NT2/D1 (cell line): ENCODE data around the gene AXIN1.

ENCODE experiments used
- SUZ12 ChIP-seq: IDR thresholded peaks from 2 replicates; pipeline ENCODE4 v1.6.1; 2011; ENCODE audit not compliant: insufficient read length, insufficient read depth; ENCODE audit errors: extremely low read depth
- YY1 ChIP-seq: IDR thresholded peaks from 2 replicates; pipeline ENCODE4 v1.6.1; 2011; ENCODE audit not compliant: insufficient read length, insufficient read depth
- ZNF274 ChIP-seq: IDR thresholded peaks from 2 replicates; pipeline ENCODE4 v1.6.1; 2011; ENCODE audit warnings: mild to moderate bottlenecking, low read depth, low read length

DNA sequence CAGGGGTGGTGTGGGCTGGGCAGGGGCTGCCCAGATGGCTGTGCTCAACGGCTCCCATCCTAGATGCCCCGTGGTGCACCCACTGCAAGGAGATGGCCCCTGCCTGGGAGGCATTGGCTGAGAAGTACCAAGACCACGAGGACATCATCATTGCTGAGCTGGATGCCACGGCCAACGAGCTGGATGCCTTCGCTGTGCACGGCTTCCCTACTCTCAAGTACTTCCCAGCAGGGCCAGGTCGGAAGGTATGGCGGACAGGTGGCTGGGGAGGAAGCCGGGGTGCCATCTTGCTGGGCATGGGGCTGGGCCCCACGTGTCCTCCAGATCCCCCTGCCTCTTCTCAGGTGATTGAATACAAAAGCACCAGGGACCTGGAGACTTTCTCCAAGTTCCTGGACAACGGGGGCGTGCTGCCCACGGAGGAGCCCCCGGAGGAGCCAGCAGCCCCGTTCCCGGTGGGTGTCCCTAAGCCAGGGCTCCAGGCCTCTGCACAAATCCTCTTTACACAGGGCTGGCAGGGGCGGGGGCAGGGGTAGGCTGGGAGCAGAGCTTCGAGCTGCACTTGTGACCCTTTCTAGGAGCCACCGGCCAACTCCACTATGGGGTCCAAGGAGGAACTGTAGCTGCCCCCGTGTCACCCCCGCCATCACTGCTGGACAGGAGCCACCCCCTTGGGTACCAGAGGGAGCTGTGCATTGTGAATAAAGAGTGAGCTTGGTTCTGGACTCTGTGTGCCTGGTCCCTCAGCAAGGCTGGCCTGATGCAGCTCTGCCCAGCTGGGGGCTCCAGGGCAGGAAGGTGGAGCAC, 65.8 kb downstream of the AXIN1 start:
- TF ChIP-seq YY1 (no peak), SUZ12 (no peak), ZNF274 (no peak)
